Ishikawa (cell line): ENCODE measurements around the gene MED15.

Source experiments
- EGR1 ChIP-seq: IDR thresholded peaks from 2 replicates; pipeline ENCODE4 v1.6.1; 2012
- FOXM1 ChIP-seq: IDR thresholded peaks from 2 replicates; pipeline ENCODE4 v1.6.1; 2012; ENCODE audit warnings: low read depth, borderline replicate concordance
- RAD21 ChIP-seq: IDR thresholded peaks from 2 replicates; pipeline ENCODE4 v1.6.1; 2012; ENCODE audit warnings: low read depth
- TAF1 ChIP-seq: IDR thresholded peaks from 2 replicates; pipeline ENCODE4 v1.6.1; 2012; ENCODE audit warnings: low read depth, mild to moderate bottlenecking
- TEAD4 ChIP-seq: IDR thresholded peaks from 2 replicates; pipeline ENCODE4 v1.6.1; 2012
- YY1 ChIP-seq: IDR thresholded peaks from 2 replicates; pipeline ENCODE4 v1.6.1; 2012; ENCODE audit warnings: low read depth
- TF ChIP-seq, protein P1 (sequence below): IDR thresholded peaks from 2 replicates; pipeline ENCODE4 v1.6.1; 2012

GRCh38 chr22:20499769-20500168, 7.6 kb upstream of the MED15 start:
- TF ChIP-seq FOXM1 (no peak), TAF1 (no peak), TEAD4 (no peak), RAD21 (no peak), EGR1 (no peak), YY1 (no peak)
- TF ChIP-seq, protein P1, sequence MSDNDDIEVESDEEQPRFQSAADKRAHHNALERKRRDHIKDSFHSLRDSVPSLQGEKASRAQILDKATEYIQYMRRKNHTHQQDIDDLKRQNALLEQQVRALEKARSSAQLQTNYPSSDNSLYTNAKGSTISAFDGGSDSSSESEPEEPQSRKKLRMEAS = no peak
